ENCODE results near the gene SP140L.

GRCh38 chr2:230362030-230362691 is 35.2 kb downstream of the SP140L start:
- TF ChIP-seq CTCF (IDR thresholded peaks at IDR 0.05; ENCODE audit: low read length) (no peak), EZH2 (IDR thresholded peaks at IDR 0.05; ENCODE audit: borderline replicate concordance, low read length) (no peak)
